Stimulated activated CD4-positive, alpha-beta T cell treated with anti-CD3 and anti-CD28 coated beads, TNF-alpha, amount 100 ng/mL, for 24 hours (primary cell): Measurements from ENCODE around the gene STARD13.

Experiments
- DNase-seq, 3 experiments: peaks; one replicate each; pipeline ENCODE4 v3.0.0-alpha.2; 2020; ENCODE audit warnings: low read depth in 3 of 3

The STARD13 gene

DNA sequence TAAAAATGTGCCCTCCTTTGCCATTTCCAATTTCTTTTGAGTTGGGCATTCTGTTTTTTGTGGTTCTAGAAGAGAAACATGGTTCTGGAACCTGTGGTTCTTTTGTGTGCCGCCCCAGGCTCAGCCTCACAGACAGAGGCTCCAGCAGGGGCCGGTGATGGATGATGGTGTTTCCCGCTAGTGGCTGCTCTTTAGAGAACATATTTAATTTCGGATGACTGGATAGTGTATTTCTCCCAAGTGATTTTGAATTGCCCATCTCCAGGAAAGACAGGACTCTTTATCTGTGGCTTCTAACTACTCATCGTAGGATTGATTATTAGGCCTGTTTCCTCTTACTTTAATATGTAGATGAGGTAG is 194.2 kb downstream of the STARD13 start:
- no peak for DNase-seq

DNA sequence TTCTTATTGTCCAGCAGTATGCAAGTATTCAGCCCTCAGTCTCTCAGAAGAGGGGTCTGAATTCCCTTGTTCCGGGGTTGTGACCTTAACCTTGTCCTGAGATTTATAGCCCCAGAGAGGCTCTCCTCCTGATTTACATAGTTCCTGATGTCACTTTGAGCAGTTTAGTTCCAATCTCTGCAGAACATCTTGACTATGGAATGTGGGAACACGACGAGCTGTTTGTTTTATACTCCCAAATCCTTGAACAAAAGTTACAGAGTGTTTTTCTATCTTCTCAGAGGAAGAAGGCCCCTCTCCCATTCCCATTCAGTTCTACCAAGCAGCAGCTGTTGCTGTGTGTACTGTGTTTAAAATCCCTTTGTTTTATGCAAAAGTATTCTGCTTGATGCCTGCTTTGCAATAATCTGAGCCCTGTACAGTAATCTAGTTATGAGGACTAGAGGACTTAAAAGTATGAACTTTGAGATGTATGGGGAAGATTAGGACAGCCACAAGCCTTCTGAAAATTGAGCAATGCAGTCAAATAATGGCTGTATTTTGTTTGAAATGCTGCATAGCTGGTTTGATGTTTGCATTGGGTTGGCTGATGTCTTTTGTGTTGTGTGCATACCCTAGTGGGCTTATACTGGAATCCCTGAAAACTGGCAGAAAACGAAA is 194.7 kb downstream of the STARD13 start:
- DNase-seq: no peak

- no peak for DNase-seq
These were observed 196.2 kb downstream of the STARD13 start for GRCh38 chr13:33089311-33089710.

DNA sequence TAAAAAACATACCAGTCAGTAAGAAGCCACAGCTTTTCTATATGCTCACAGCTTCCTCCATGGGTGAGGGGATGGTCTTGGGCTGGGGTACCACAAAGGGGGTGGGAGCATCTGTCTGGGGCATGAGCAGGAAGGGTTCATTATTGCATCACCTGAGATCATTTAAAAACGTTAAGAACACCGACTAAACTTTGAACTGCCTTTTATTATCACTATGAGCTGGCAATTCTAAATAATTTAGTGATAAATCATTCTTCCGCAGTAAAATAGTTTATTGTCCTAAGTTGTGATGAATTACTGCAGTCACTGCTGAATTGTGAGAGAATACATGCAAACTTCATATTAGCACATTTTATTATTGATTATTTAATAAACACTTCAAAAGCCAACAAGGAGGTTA is 197.8 kb downstream of the STARD13 start:
- no peak for DNase-seq

- no peak for DNase-seq
These were observed 198.5 kb downstream of the STARD13 start for GRCh38 chr13:33087091-33087490.

GRCh38 chr13:33083054-33083453 is 202.5 kb downstream of the STARD13 start:
- no peak for DNase-seq

DNA sequence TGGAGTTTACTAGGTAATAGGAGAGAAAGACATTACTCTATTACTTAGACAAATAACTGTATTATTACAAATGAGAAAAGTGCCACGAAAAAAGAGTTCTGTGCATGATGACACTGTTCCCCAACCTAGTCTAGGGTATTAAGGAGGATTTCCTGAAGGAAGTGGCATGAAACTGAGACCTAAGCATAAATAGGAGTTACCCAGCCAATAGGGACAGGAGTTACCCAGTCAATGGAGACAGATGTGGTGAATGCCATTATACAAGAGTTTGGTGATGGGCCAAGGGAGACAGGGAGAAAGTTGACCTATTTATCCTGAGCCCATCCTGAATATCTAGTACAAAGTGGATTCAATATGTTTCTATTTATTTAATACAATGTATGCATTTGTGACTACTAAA is 203.9 kb downstream of the STARD13 start:
- DNase-seq: no peak

DNA sequence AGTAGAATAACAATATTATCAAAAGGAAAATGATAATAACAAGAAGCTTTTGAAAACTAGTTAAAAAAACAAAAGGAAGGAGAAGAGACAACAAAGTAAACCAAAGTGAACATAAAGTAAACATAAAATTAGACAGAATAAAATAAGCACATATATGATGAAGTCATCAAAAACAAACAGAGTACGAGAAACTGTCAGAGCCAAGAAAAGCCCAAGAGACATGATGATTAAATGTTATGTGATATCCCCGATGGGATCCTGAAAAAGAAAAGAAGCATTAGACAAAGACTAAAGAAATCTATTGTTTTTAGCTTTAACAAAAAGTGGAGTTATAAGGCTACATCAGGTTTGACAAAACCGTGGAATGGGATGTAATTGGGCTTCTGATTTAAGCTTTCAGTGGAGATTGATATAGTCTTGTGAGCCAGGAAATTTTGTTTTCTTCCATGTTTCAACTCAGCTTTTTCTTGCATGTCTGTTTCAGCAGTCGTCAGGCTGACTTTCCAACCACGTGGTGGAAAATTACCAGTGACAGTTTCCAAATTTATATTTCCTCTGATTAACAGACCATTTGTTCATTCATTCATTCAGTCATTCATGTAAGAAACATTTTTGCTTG is 204.5 kb downstream of the STARD13 start:
- no peak for DNase-seq

DNA sequence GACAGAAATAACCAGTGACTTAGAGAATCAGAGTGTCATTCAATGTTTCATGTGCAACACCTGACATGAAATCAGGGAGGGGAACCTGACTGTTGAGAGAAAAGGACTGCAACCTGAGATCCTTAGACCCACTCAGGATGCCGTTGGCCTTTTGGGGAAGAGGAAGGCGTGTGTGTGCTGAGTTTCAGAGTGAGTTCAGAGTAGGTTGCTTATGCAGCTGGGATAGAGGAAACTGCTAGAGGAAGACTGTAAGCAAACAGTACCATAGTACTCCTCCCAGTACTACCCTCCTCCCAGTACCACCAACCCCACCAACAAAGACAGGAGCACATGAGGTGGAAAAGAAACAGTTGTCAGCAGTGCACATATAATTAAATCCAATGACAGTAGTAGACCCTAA is 205.6 kb downstream of the STARD13 start:
- no peak for DNase-seq

- no peak for DNase-seq
These were observed 207.3 kb downstream of the STARD13 start for GRCh38 chr13:33078263-33078662.

- DNase-seq: no peak
These were observed 209.3 kb downstream of the STARD13 start for GRCh38 chr13:33076001-33076992.

- no peak for DNase-seq
These were observed 212.2 kb downstream of the STARD13 start for GRCh38 chr13:33073338-33073737.

GRCh38 chr13:33072759-33073158 is 212.8 kb downstream of the STARD13 start:
- no peak for DNase-seq

DNA sequence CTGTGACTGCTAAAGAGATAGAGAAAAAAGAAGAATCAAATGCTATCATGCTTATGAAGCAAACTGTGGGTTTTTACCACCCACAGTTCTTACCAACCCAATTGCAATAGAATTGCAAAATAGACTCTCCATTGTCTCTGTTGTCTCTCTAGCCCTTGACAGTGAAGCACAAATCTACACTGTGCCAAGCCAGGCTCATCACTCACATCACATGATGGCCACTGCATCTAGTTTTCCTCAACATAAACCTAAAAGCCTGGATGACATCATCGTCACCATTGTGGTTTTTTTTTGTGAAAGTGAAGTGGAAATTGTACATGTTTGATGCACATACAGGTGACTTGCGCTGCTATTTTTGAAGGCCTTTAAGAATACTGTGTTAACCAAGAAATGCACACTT is 213.3 kb downstream of the STARD13 start:
- no peak for DNase-seq

DNA sequence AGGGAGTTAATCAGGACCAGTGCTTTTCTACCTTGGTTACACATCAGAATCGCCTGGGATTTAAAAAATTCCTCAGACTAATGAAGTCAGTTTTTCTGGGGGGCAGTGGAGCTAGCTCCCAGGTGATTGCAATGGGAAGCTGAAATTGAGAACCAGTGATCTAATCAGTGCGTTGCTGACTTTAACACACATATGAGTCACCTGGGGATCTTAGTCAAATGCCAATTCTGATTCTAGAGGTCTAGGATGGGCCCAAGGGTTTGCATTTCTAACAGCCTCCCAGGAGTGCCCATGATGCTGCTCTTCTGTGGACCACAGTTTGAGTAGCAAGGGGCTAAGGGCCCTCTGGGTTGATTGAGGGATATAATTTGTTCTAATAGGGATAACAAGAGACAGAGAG is 214.8 kb downstream of the STARD13 start:
- DNase-seq: no peak

DNA sequence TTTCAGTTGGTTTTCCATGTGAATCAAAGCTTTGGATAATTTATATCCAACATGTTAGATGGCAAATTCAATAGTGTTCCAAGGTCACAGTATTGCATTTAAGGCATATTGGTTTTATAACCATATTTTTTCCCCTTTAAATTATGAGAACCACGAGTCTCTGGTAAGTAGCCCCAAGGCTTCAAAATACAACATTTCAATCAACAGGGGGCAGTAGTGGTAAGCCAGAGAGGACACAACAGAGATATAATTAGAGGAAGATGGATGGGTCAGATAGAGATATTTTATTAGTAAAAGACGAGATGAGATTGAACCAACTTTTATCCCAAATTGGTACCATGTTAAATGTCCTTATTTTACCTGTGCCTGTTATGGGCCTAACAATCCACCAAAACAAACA is 216.2 kb downstream of the STARD13 start:
- no peak for DNase-seq

GRCh38 chr13:33066329-33066728 is 219.2 kb downstream of the STARD13 start:
- DNase-seq: no peak

GRCh38 chr13:33060815-33061214 is 224.7 kb downstream of the STARD13 start:
- DNase-seq: no peak

DNA sequence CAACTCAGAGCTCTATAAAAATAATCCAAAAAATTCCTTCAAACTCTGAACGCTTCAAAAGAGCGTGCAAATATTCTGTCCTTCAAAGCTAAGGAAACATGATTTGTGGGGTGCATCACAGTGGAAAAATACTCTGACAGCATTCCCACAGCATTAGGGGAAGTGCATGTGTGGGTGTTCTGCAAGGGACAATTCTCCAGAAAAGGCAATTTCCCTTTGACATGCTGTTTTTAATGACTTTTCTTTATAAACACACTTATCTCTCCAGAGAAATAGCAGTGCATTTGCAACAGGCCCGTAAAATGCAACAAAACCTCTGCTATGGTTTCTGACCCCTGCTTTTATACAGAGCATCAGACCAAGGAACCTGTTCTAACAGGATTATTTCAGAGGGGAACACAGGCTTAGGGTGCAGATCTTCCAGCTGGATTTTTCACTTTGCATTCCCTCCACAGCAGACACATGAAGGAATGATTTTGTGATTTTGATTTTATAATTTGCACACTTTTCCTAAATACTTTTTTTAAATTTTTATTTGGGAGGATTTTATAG is 226.7 kb downstream of the STARD13 start:
- no peak for DNase-seq

GRCh38 chr13:33057019-33057780 is 228.4 kb downstream of the STARD13 start:
- DNase-seq: no peak

DNA sequence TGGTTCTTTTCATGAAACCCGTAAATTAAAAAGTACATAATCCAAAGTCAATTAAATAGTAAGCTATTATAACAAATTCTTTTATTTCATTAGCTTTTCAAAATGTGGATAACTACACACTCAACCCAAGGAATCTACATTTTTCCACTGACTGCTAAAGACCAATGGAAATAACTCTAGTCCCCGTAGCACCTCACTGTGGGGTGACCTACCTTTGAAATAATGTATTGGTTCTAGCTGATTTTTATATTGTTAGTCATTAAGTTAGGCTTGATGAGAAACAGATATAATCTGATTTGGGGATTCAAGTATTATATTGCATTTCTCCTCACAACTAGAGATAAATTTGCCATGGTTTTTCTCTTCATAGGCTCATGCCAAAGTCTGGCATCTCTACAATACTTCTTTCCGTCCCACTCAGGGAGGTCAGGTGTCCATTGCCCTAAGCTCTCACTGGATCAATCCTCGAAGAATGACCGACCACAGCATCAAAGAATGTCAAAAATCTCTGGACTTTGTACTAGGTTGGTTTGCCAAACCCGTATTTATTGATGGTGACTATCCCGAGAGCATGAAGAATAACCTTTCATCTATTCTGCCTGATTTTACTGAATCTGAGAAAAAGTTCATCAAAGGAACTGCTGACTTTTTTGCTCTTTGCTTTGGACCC is 232.0 kb downstream of the STARD13 start:
- DNase-seq: no peak
